BLaER1 treated with 17β-estradiol and CSF1 and Interleukin-3, amounts not matched to agents 10 nM and 100 nM (cell line): Measurements from ENCODE around the gene SCAMP3.
"Not testable (repeated sequence)": the region's sequence is repeated elsewhere in the genome, so short reads cannot be mapped to it uniquely, and the experiment has no call there.

ENCODE experiments used
- H3K27ac ChIP-seq, 11 experiments: shearing (Covaris generic); formaldehyde crosslinking; 2 replicates each; pipeline ENCODE4 v1.8.1; 2022
- H3K27me3 ChIP-seq, 11 experiments: shearing (Covaris generic); formaldehyde crosslinking; 2 replicates each; pipeline ENCODE4 v1.8.1; 2022
- H3K36me3 ChIP-seq, 11 experiments: shearing (Covaris generic); formaldehyde crosslinking; 2 replicates each; pipeline ENCODE4 v1.8.1; 2022
- H3K4me1 ChIP-seq, 10 experiments: shearing (Covaris generic); formaldehyde crosslinking; 2 replicates each; pipeline ENCODE4 v1.8.1; 2022
- H3K4me2 ChIP-seq, 11 experiments: shearing (Covaris generic); formaldehyde crosslinking; 2 replicates each; pipeline ENCODE4 v1.8.1; 2022
- H3K4me3 ChIP-seq, 10 experiments: shearing (Covaris generic); formaldehyde crosslinking; 2 replicates each; pipeline ENCODE4 v1.8.1; 2022
- H3K9ac ChIP-seq, 11 experiments: shearing (Covaris generic); formaldehyde crosslinking; 2 replicates each; pipeline ENCODE4 v1.8.1; 2022
- H3K9me3 ChIP-seq, 11 experiments: shearing (Covaris generic); formaldehyde crosslinking; replicated peaks in 1 of 11; 2 replicates each; pipeline ENCODE4 v1.8.1; 2022
- H4K20me1 ChIP-seq, 11 experiments: shearing (Covaris generic); formaldehyde crosslinking; 2 replicates each; pipeline ENCODE4 v1.8.1; 2022
- Cebpa-rat ChIP-seq, 11 experiments: shearing (Covaris generic); IDR thresholded peaks; 2 replicates each; pipeline ENCODE4 v1.8.1; 2022

SCAMP3 gene

DNA sequence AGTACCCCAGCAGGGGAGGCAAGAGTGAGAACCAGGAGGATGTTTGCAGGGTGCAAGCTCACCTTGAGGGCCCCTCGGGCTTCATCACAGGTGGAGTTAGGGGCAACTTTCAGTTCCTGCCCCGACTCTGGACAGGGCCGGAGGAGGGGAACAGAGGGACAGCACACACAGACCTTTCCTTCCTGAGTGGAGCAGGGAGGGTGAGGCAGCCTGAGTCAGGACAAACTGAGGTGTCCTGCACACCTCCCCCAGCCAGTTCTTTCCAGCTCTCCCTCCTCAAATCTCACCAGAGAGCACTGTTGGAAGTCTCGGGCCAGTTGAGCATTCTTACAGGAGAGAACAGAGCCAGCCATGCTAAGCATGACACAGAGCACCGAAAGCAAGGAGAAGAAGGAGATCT, 8.4 kb downstream of the SCAMP3 start:
- Histone ChIP-seq H3K27me3 (no peaks in the 10 kb centered on the region), H3K9me3 (no peaks in the 10 kb centered on the region), H3K4me2 (peak overlapping the region; percentile 90 to 100 (median 100)), H3K4me3 (peak overlapping the region; percentile 68 to 85 (median 74)), H3K4me1 (peaks cover 47 to 65% (median 59%) of the 10 kb centered on the region in 10 experiments), H4K20me1 (peaks cover 0 to 13% (median 0%) of the 10 kb centered on the region in 11 experiments; a peak in 4 of 22 replicates), H3K36me3 (peaks cover 20 to 35% (median 23%) of the 10 kb centered on the region in 11 experiments), H3K9ac (peak overlapping the region; percentile 72 to 92 (median 83)), H3K27ac (peak overlapping the region in 5 of 11 experiments; percentile 69 to 80 (median 77); a peak in 6 of 22 replicates)
- no peak for TF ChIP-seq Cebpa-rat (IDR thresholded peaks at IDR 0.05)

GRCh38 chr1:155253208-155253607, 9.0 kb downstream of the SCAMP3 start:
- H3K9ac ChIP-seq: peak overlapping the region in 9 of 11 experiments; percentile 72 to 92 (median 84); a peak in 14 of 22 replicates

GRCh38 chr1:155251566-155251965, 10.6 kb downstream of the SCAMP3 start:
- Histone ChIP-seq H3K9ac (peak overlapping the region in 7 of 11 experiments; percentile 44 to 83 (median 78); a peak in 7 of 22 replicates), H3K9me3 (no peaks in the 10 kb centered on the region), H3K36me3 (peaks cover 8 to 35% (median 21%) of the 10 kb centered on the region in 11 experiments; a peak in 20 of 22 replicates), H3K4me2 (peak overlapping the region; percentile 58 to 97 (median 72); a peak in 21 of 22 replicates), H3K4me1 (peaks cover 47 to 65% (median 58%) of the 10 kb centered on the region in 10 experiments), H4K20me1 (peaks cover 0 to 9% (median 0%) of the 10 kb centered on the region in 11 experiments; a peak in 4 of 22 replicates), H3K4me3 (peak overlapping the region in 1 of 10 experiments; percentile 70; a peak in 1 of 20 replicates), H3K27ac (peak overlapping the region in 4 of 11 experiments; percentile 13 to 78 (median 58); a peak in 4 of 22 replicates), H3K27me3 (no peaks in the 10 kb centered on the region)
- no peak for TF ChIP-seq Cebpa-rat (IDR thresholded peaks at IDR 0.05)

More at GRCh38 chr1:155253208-155253607, 9.0 kb downstream of the SCAMP3 start:
- H3K27ac ChIP-seq: no peak overlapping the region
- peak overlapping the region; percentile 90 to 100 (median 100) for H3K4me2 ChIP-seq
- no peak for TF ChIP-seq Cebpa-rat (IDR thresholded peaks at IDR 0.05)
- peak overlapping the region in 6 of 10 experiments; percentile 7 to 85 (median 72); a peak in 8 of 20 replicates for H3K4me3 ChIP-seq
- H3K27me3 ChIP-seq: no peaks in the 10 kb centered on the region
- H4K20me1 ChIP-seq: peaks cover 0 to 13% (median 0%) of the 10 kb centered on the region in 11 experiments; a peak in 4 of 22 replicates
- peaks cover 15 to 35% (median 20%) of the 10 kb centered on the region in 11 experiments; a peak in 20 of 22 replicates for H3K36me3 ChIP-seq
- no peaks in the 10 kb centered on the region for H3K9me3 ChIP-seq
- H3K4me1 ChIP-seq: peaks cover 47 to 65% (median 59%) of the 10 kb centered on the region in 10 experiments

GRCh38 chr1:155250633-155251449, 11.3 kb downstream of the SCAMP3 start:
- Histone ChIP-seq H4K20me1 (peaks cover 0 to 4% (median 0%) of the 10 kb centered on the region in 11 experiments; a peak in 1 of 22 replicates), H3K4me2 (peak overlapping the region; percentile 72 to 97 (median 88)), H3K9ac (peak overlapping the region; percentile 69 to 92 (median 82)), H3K27me3 (no peaks in the 10 kb centered on the region), H3K36me3 (peaks cover 6 to 33% (median 16%) of the 10 kb centered on the region in 11 experiments; a peak in 19 of 22 replicates), H3K27ac (peak overlapping the region; percentile 59 to 83 (median 78); a peak in 20 of 22 replicates), H3K4me1 (peaks cover 41 to 58% (median 52%) of the 10 kb centered on the region in 10 experiments), H3K4me3 (peak overlapping the region; percentile 54 to 79 (median 64)), H3K9me3 (no peaks in the 10 kb centered on the region)
- no peak for TF ChIP-seq Cebpa-rat (IDR thresholded peaks at IDR 0.05)

GRCh38 chr1:155250246-155250632, 11.9 kb downstream of the SCAMP3 start:
- peak overlapping the region; percentile 54 to 79 (median 64) for H3K4me3 ChIP-seq
- H3K36me3 ChIP-seq: peaks cover 6 to 33% (median 16%) of the 10 kb centered on the region in 11 experiments; a peak in 19 of 22 replicates

GRCh38 chr1:155247667-155248553, 14.2 kb downstream of the SCAMP3 start:
- Histone ChIP-seq H3K9ac (peak overlapping the region in 5 of 11 experiments; percentile 1 to 29 (median 9); a peak in 1 of 22 replicates), H3K4me2 (no peak overlapping the region), H3K27me3 (no peaks in the 10 kb centered on the region), H3K9me3 (no peaks in the 10 kb centered on the region), H3K4me3 (no peak overlapping the region), H4K20me1 (no peaks in the 10 kb centered on the region), H3K27ac (no peak overlapping the region), H3K4me1 (peaks cover 33 to 52% (median 45%) of the 10 kb centered on the region in 10 experiments), H3K36me3 (peaks cover 6 to 33% (median 16%) of the 10 kb centered on the region in 11 experiments; a peak in 19 of 22 replicates)
- no peak for TF ChIP-seq Cebpa-rat (IDR thresholded peaks at IDR 0.05)

More at GRCh38 chr1:155250246-155250632, 11.9 kb downstream of the SCAMP3 start:
- Histone ChIP-seq H3K27ac (peak overlapping the region; percentile 59 to 83 (median 78); a peak in 20 of 22 replicates), H3K9me3 (no peaks in the 10 kb centered on the region), H3K27me3 (no peaks in the 10 kb centered on the region), H3K4me2 (peak overlapping the region; percentile 72 to 97 (median 88)), H3K4me1 (peaks cover 39 to 55% (median 49%) of the 10 kb centered on the region in 10 experiments), H4K20me1 (peaks cover 0 to 4% (median 0%) of the 10 kb centered on the region in 11 experiments; a peak in 1 of 22 replicates), H3K9ac (peak overlapping the region; percentile 69 to 92 (median 82))
- no peak for TF ChIP-seq Cebpa-rat (IDR thresholded peaks at IDR 0.05)

- not testable (repeated sequence) for H3K9ac ChIP-seq, H3K4me2 ChIP-seq, H4K20me1 ChIP-seq, H3K4me3 ChIP-seq, H3K27ac ChIP-seq, H3K27me3 ChIP-seq, H3K9me3 ChIP-seq
- Histone ChIP-seq H3K4me1 (peaks cover 44 to 55% (median 50%) of the 10 kb centered on the region in 10 experiments), H3K36me3 (peaks cover 6 to 33% (median 16%) of the 10 kb centered on the region in 11 experiments; a peak in 19 of 22 replicates)
Observed at GRCh38 chr1:155246796-155247195, 15.4 kb downstream of the SCAMP3 start.

- TF ChIP-seq Cebpa-rat (IDR thresholded peaks at IDR 0.05): no peak
- peaks cover 43 to 55% (median 51%) of the 10 kb centered on the region in 10 experiments for H3K4me1 ChIP-seq
- H3K9ac ChIP-seq: peak overlapping the region in 10 of 11 experiments; percentile 57 to 87 (median 85); a peak in 20 of 22 replicates
- H4K20me1 ChIP-seq: no peaks in the 10 kb centered on the region
- H3K27me3 ChIP-seq: no peaks in the 10 kb centered on the region
- H3K36me3 ChIP-seq: peaks cover 6 to 30% (median 16%) of the 10 kb centered on the region in 11 experiments; a peak in 19 of 22 replicates
- H3K27ac ChIP-seq: peak overlapping the region in 10 of 11 experiments; percentile 14 to 90 (median 86); a peak in 17 of 22 replicates
- H3K4me3 ChIP-seq: peak overlapping the region; percentile 51 to 76 (median 68)
- peak overlapping the region; percentile 70 to 98 (median 89) for H3K4me2 ChIP-seq
- no peaks in the 10 kb centered on the region for H3K9me3 ChIP-seq
Observed at GRCh38 chr1:155245163-155245524, 17.0 kb downstream of the SCAMP3 start.
